ENCODE data around the gene APOB.

GRCh38 chr2:21025690-21026478 lies 18.0 kb downstream of the APOB start:
- TF ChIP-seq CTCF (IDR thresholded peaks at IDR 0.05): no peak
- TF ChIP-seq POLR2A (IDR thresholded peaks at IDR 0.05): no peak

Measured in prostate gland (tissue), 2 donors.